ENCODE measurements around the gene PRIMPOL. TPM values are rescaled to one million over a fixed set of nuclear protein-coding genes. Genes with fewer than 3 reads are reported as not detected.
A peak's percentile ranks its signal among the peaks of the same experiment; 100 is the strongest.
"Not testable (repeated sequence)": the region's sequence is repeated elsewhere in the genome, so short reads cannot be mapped to it uniquely, and the experiment has no call there.

PRIMPOL gene
- total RNA-seq, 1 donor from 2014 or later = 12.8 TPM

DNA sequence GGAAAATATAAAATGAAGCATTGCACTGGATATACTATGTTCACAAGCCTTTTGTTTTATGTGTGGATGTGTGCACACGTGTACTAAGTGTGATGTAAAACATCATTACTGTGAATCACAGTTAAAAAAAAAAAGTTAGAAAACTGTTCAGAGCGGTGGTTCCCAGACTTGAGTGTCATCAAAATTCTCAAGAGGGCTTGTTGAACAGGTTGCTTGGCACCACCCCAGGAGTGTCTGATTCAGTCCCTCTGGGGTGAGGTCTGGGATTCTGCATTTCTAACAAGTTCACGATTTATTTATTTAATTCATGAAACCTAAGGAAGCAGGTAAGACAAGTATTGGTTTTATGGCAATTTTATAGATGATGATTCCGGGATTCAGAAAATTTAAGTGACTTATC lies 82.6 kb downstream of the PRIMPOL start:
- no peak overlapping the region for H3K27ac Mint-ChIP-seq (ENCODE audit: unreplicated experiment)
- no peak for TF ChIP-seq CTCF (IDR thresholded peaks at IDR 0.05; ENCODE audit: partially characterized antibody, unreplicated experiment)
- no peaks in the 10 kb centered on the region for H3K36me3 Mint-ChIP-seq (ENCODE audit: unreplicated experiment)
- peaks cover 15% of the 10 kb centered on the region for H3K4me1 Mint-ChIP-seq (ENCODE audit: low read depth, unreplicated experiment)
- H3K9me3 Mint-ChIP-seq (ENCODE audit: unreplicated experiment) = peaks cover 2% of the 10 kb centered on the region
- H3K27me3 Mint-ChIP-seq (ENCODE audit: unreplicated experiment) = peaks cover 2% of the 10 kb centered on the region
- peak overlapping the region; percentile 98 for H3K4me3 Mint-ChIP-seq (ENCODE audit: unreplicated experiment)
- DNase-seq = no peak

DNA sequence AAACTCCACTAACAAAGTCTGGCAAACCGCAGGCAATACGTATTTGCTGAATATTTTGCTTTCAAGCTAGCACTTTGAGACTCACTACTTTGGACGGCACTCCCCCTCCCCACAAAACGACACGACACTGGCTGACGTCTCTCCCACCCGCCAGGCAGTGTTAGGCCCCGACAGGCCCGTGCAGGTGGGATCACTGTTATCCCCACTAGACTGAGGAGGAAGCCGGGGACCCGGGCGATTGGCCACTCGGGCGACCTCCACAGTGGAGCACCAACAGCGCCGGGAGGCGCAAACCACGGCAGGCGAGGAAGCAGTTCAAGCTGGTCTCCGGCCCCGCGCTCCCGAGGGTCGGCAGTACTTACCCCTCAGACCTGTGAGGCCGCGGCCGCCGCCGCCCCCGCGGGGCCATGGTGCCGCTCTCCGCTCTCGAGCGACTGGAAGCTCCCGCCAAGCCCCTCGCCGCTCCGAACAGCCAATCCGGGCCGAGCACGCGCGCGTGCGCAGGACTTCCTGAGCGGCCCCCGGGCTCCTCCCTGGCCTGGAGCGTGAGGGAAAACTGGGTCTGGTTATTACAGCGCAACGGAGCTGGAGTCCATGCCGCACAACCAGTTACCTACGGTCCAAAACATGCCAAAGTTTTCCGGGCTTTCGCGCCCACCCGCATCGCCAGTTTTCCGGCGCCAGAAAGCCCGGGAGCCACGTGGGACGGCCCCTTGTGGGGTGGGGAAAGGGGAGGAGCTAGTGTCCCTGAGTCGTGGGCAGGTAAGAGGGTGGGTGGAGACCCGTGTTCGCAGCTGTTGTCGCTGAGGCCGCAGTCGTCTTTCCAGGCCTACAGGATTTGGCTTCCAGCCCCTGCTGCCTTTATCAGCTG lies 84.4 kb downstream of the PRIMPOL start, which contains the start of gene CENPU:
CENPU (minus strand) TSS at position 443 of the 871 bp plus-strand sequence; CDS start at position 409, 34 bp downstream.
- Mint-ChIP-seq H3K4me1 (ENCODE audit: low read depth, unreplicated experiment) (peaks cover 15% of the 10 kb centered on the region), H3K27me3 (ENCODE audit: unreplicated experiment) (peaks cover 2% of the 10 kb centered on the region), H3K9me3 (ENCODE audit: unreplicated experiment) (peaks cover 2% of the 10 kb centered on the region), H3K27ac (ENCODE audit: unreplicated experiment) (peak within 1 kb of the TSS; percentile 90), H3K4me3 (ENCODE audit: unreplicated experiment) (peak within 1 kb of the TSS; percentile 98), H3K36me3 (ENCODE audit: unreplicated experiment) (no peaks in the 10 kb centered on the region)
- peak; percentile 97 for DNase-seq
- no peak for TF ChIP-seq CTCF (IDR thresholded peaks at IDR 0.05; ENCODE audit: partially characterized antibody, unreplicated experiment)

GRCh38 chr4:184734758-184735157 lies 85.2 kb downstream of the PRIMPOL start:
- Mint-ChIP-seq H3K27ac (ENCODE audit: unreplicated experiment) (peak overlapping the region; percentile 70), H3K36me3 (ENCODE audit: unreplicated experiment) (peaks cover 2% of the 10 kb centered on the region), H3K9me3 (ENCODE audit: unreplicated experiment) (peaks cover 3% of the 10 kb centered on the region), H3K4me1 (ENCODE audit: low read depth, unreplicated experiment) (peaks cover 15% of the 10 kb centered on the region), H3K4me3 (ENCODE audit: unreplicated experiment) (peak overlapping the region; percentile 98), H3K27me3 (ENCODE audit: unreplicated experiment) (peaks cover 4% of the 10 kb centered on the region)
- no peak for TF ChIP-seq CTCF (IDR thresholded peaks at IDR 0.05; ENCODE audit: partially characterized antibody, unreplicated experiment)
- no peak for DNase-seq

GRCh38 chr4:184739575-184739974 lies 90.0 kb downstream of the PRIMPOL start:
- not testable (repeated sequence) for H3K27ac Mint-ChIP-seq (ENCODE audit: unreplicated experiment); H3K4me1 Mint-ChIP-seq (ENCODE audit: low read depth, unreplicated experiment); H3K9me3 Mint-ChIP-seq (ENCODE audit: unreplicated experiment); DNase-seq; H3K4me3 Mint-ChIP-seq (ENCODE audit: unreplicated experiment); H3K27me3 Mint-ChIP-seq (ENCODE audit: unreplicated experiment); H3K36me3 Mint-ChIP-seq (ENCODE audit: unreplicated experiment)

GRCh38 chr4:184740980-184741391 lies 91.4 kb downstream of the PRIMPOL start:
- Mint-ChIP-seq H3K27ac (ENCODE audit: unreplicated experiment) (no peak overlapping the region), H3K9me3 (ENCODE audit: unreplicated experiment) (peaks cover 2% of the 10 kb centered on the region), H3K36me3 (ENCODE audit: unreplicated experiment) (peaks cover 9% of the 10 kb centered on the region), H3K4me3 (ENCODE audit: unreplicated experiment) (no peak overlapping the region), H3K4me1 (ENCODE audit: low read depth, unreplicated experiment) (peaks cover 1% of the 10 kb centered on the region), H3K27me3 (ENCODE audit: unreplicated experiment) (peaks cover 5% of the 10 kb centered on the region)
- no peak for TF ChIP-seq CTCF (IDR thresholded peaks at IDR 0.05; ENCODE audit: partially characterized antibody, unreplicated experiment)
- DNase-seq = no peak

- not testable (repeated sequence) for H3K27ac Mint-ChIP-seq (ENCODE audit: unreplicated experiment)
These were observed 92.1 kb downstream of the PRIMPOL start for GRCh38 chr4:184741651-184742050.

More at GRCh38 chr4:184741651-184742050, 92.1 kb downstream of the PRIMPOL start:
- H3K36me3 Mint-ChIP-seq (ENCODE audit: unreplicated experiment); H3K9me3 Mint-ChIP-seq (ENCODE audit: unreplicated experiment); DNase-seq; H3K4me3 Mint-ChIP-seq (ENCODE audit: unreplicated experiment); H3K27me3 Mint-ChIP-seq (ENCODE audit: unreplicated experiment); H3K4me1 Mint-ChIP-seq (ENCODE audit: low read depth, unreplicated experiment): not testable (repeated sequence)

Data from glutamatergic neuron (in vitro differentiated cells).